K562 (cell line): Measurements from ENCODE around the gene FAM177B. TPM values are rescaled to one million over a fixed set of nuclear protein-coding genes. Genes with fewer than 3 reads are reported as not detected.
"Not testable (repeated sequence)": the region's sequence is repeated elsewhere in the genome, so short reads cannot be mapped to it uniquely, and the experiment has no call there.

Experiments
- ATAC-seq: fragments of 200-7000 bp; cut with Tn5 transposase; 3 replicates; pipeline ENCODE4 v1.9.1; 2020; ENCODE audit warnings: moderate library complexity
- BruUV-seq: library from RNA; stranded (reverse); fragments of 400-500 nt; replicated peaks from 2 replicates; lab custom pipeline; 2021; lab: Mats Ljungman, UMichigan
- CTCF ChIA-PET: fragments of 300-600 bp; formaldehyde crosslinking; extraction: SDS; loops from one replicate; lab custom pipeline; 2021; ENCODE audit warnings: low intra/inter-chr PET ratio; lab: Yijun Ruan, JAX
- POLR2A ChIA-PET: fragments of 300-600, 350-650 bp; sonication (Branson Sonifier 250); formaldehyde crosslinking; extraction: SDS; loops from one replicate; lab custom pipeline; 2021; ENCODE audit warnings: antibody characterized with exemption, inconsistent platforms; lab: Yijun Ruan, JAX
- DNase-seq, 4 experiments: peaks; one replicate each; pipeline versions ENCODE4 v3.0.0 to v3.0.0-alpha.2; 2011 to 2018; ENCODE audit warnings: low spot score in 3 of 4, mixed read lengths in 3 of 4; ENCODE audit errors: extremely low read depth in 1 of 4
- FAIRE-seq: peaks from 2 replicates; lab custom pipeline; 2011; peaks lifted over from hg19 to GRCh38; lab: Jason Lieb, UNC
- H2AFZ ChIP-seq: 2 replicates; pipeline ENCODE4 v1.6.0; 2011; ENCODE audit warnings: low read depth, low read length, control low read depth, inconsistent platforms
- H3K27ac ChIP-seq: fragments of 200-600 bp; 3 replicates; pipeline ENCODE4 v1.8.0; 2011; ENCODE audit warnings: low read depth, mild to moderate bottlenecking, control low read depth, inconsistent platforms, low read length, moderate library complexity, mixed read lengths; ENCODE audit errors: extremely low read depth
- H3K27me3 ChIP-seq, 2 experiments: fragments of 300-600 bp in 1 of 2; 2 replicates in 1 of 2; 3 replicates in 1 of 2; pipeline versions ENCODE4 v1.6.0 to v1.8.0; 2011; ENCODE audit warnings: inconsistent platforms in 2 of 2, low read length in 2 of 2, mild to moderate bottlenecking in 1 of 2, mixed read lengths in 1 of 2, moderate library complexity in 1 of 2; ENCODE audit not compliant: control insufficient read depth in 2 of 2, insufficient read depth in 2 of 2
- H3K36me3 ChIP-seq: fragments of 300-600 bp; 3 replicates; pipeline ENCODE4 v1.8.0; 2011; ENCODE audit warnings: mild to moderate bottlenecking, low read length, inconsistent platforms; ENCODE audit not compliant: control insufficient read depth, insufficient read depth
- H3K4me1 ChIP-seq, 2 experiments: fragments of 200-600 bp in 1 of 2; replicated peaks in 1 of 2; 2 replicates in 1 of 2; 3 replicates in 1 of 2; pipeline versions ENCODE4 v1.5.1 to v1.8.0; 2011; ENCODE audit warnings: inconsistent platforms in 2 of 2, low read length in 2 of 2, mild to moderate bottlenecking in 1 of 2, mixed read lengths in 1 of 2, moderate library complexity in 1 of 2; ENCODE audit not compliant: control insufficient read depth in 2 of 2, insufficient read depth in 2 of 2
- H3K4me2 ChIP-seq: 2 replicates; pipeline ENCODE4 v1.6.1; 2011; ENCODE audit warnings: low read length, control low read depth, inconsistent platforms, mixed read lengths; ENCODE audit not compliant: insufficient read depth
- H3K4me3 ChIP-seq: fragments of 200-600 bp; sonication (generic), shearing (Covaris generic); 2 replicates; pipeline ENCODE4 v1.5.1; 2016; ENCODE audit warnings: control low read depth, inconsistent platforms
- H3K79me2 ChIP-seq: fragments of 200-600 bp; 3 replicates; pipeline ENCODE4 v1.8.0; 2011; ENCODE audit warnings: low read length, inconsistent platforms; ENCODE audit not compliant: control insufficient read depth, insufficient read depth
- H3K9ac ChIP-seq, 2 experiments: 2 replicates each; pipeline versions ENCODE4 v1.6.0 to v1.6.1; 2011; ENCODE audit warnings: low read depth in 2 of 2, low read length in 2 of 2, control low read depth in 1 of 2, inconsistent platforms in 1 of 2, mild to moderate bottlenecking in 1 of 2, mixed read lengths in 1 of 2; ENCODE audit not compliant: insufficient read depth in 1 of 2
- H3K9me1 ChIP-seq: one replicate; pipeline ENCODE4 v1.6.0; 2011; ENCODE audit warnings: inconsistent platforms, mild to moderate bottlenecking, low read length, moderate library complexity; ENCODE audit not compliant: control insufficient read depth, insufficient read depth
- H3K9me3 ChIP-seq: replicated peaks from 2 replicates; pipeline ENCODE4 v1.5.1; 2011; ENCODE audit warnings: low read depth, low read length, inconsistent platforms; ENCODE audit not compliant: control insufficient read depth, insufficient read depth
- H4K20me1 ChIP-seq: replicated peaks from 2 replicates; pipeline ENCODE4 v1.6.1; 2011; ENCODE audit warnings: low read length, inconsistent platforms, mixed read lengths; ENCODE audit not compliant: control insufficient read depth, insufficient read depth
- RBM25 ChIP-seq: fragments of 200-400 bp; formaldehyde crosslinking; IDR thresholded peaks from 2 replicates; pipeline ENCODE4 v1.6.1; 2018; ENCODE audit warnings: low read length, low read depth, moderate library complexity; ENCODE audit not compliant: severe bottlenecking
- TAF7 ChIP-seq: fragments of 450-650 bp; IDR thresholded peaks from 2 replicates; pipeline ENCODE4 v1.6.1; 2016; ENCODE audit warnings: missing genetic modification characterization, missing compliant biosample characterization
- ZNF146 ChIP-seq: IDR thresholded peaks from one replicate; pipeline ENCODE4 v1.6.1; 2018; ENCODE audit warnings: missing compliant biosample characterization; ENCODE audit not compliant: unreplicated experiment
- WGBS: fragments of 100-300 bp; shearing (Covaris generic); methylation state at CpG from one replicate; pipeline ENCODE4 v1.1.6; 2016; ENCODE audit warnings: low coverage, mixed read lengths; ENCODE audit not compliant: insufficient coverage; ENCODE audit errors: missing lambda C conversion rate; 5-methylcytosine and 5-hydroxymethylcytosine counted together
- in situ Hi-C: fragments of 300-500 bp; cut with MboI; formaldehyde crosslinking; loops from 4 replicates; pipeline ENCODE4 v1.15.0; 2018; ENCODE audit warnings: inconsistent platforms, mixed read lengths
- intact Hi-C: fragments of 100-400 bp; cut with micrococcal nuclease; formaldehyde crosslinking; loops from 2 replicates; pipeline ENCODE4 v1.14.2; 2022
- polyA plus RNA-seq, 8 experiments: library from polyadenylated mRNA; depleted of rRNA in 4 of 8; stranded (reverse) in 5 of 8; unstranded in 3 of 8; fragments of >200 nt; fragmentation: Nextera tagmentation in 2 of 8; fragmentation: Illumina TruSeq in 1 of 8; extraction: Ambion mirVana in 2 of 8; extraction: Trizol in 1 of 8; gene quantifications; 2 replicates each; pipeline versions ENCODE4 v1.2.1 to v1.2.3, GENCODE V29; 2011 to 2014; ENCODE audit warnings: inconsistent platforms in 1 of 8, missing spikeins in 1 of 8
- total RNA-seq, 7 experiments: library from RNA; depleted of rRNA in 6 of 7; stranded (reverse); fragments of >200 nt in 6 of 7; fragmentation: Illumina TruSeq in 2 of 7; extraction: Trizol in 2 of 7; gene quantifications; 2 replicates each; pipeline versions ENCODE4 v1.2.1 to v1.2.3, GENCODE V29; 2011 to 2021; ENCODE audit warnings: low replicate concordance in 1 of 7
- TF ChIP-seq, protein P1 (sequence below): fragments of 450-650 bp; IDR thresholded peaks from 2 replicates; pipeline ENCODE4 v1.6.1; 2017; ENCODE audit warnings: antibody characterized with exemption

Gene FAM177B
- total and polyA plus RNA-seq, 9 of the 15 experiments (the other 6 are each of a cell fraction or from before 2014, with no cell fraction given), result not detected

- H3K9ac ChIP-seq, H4K20me1 ChIP-seq, CTCF ChIA-PET, BruUV-seq, ATAC-seq, FAIRE-seq, H3K9me1 ChIP-seq, H3K36me3 ChIP-seq, H3K9me3 ChIP-seq, H3K27ac ChIP-seq, H3K4me1 ChIP-seq, H3K4me3 ChIP-seq, POLR2A ChIA-PET, in situ Hi-C loops, H2AFZ ChIP-seq, H3K27me3 ChIP-seq, H3K79me2 ChIP-seq, DNase-seq, intact Hi-C loops, H3K4me2 ChIP-seq: not testable (repeated sequence)
- WGBS, result 2% methylated on average over 3 of the region's 4 CpGs
- TF ChIP-seq ZNF146, result peak; percentile 74
- TF ChIP-seq RBM25, result peak; percentile 30
These were observed 25.2 kb downstream of the FAM177B start for GRCh38 chr1:222762178-222762577.

DNA sequence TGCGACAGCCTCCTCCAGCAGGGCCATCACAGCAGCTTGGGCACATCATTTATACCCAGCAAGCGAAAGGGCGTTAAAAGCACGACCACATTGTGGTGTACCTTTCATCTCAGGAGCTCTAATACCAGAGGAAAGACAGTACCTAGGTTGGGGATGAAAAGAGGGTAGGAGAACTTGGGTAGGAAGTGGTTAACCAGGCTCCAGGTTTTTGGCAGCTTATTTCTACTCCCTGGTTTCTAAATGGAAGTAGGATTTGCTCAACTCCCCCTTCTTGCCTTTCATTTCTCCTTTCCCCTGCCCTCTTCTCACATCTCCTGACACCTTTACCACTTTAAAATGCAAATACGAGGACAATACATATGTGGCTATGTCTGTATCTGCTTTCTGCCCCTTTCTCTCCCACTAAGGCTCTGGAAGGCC, 30.2 kb downstream of the FAM177B start:
- no peaks in the 10 kb centered on the region for H3K9me1 ChIP-seq
- ATAC-seq (no peak), FAIRE-seq (no peak), DNase-seq (no peak)
- intact Hi-C loops (no loop called here), in situ Hi-C loops (no loop called here)
- WGBS, result 1% methylated on average over 5 of the region's 5 CpGs
- no peak overlapping the region for H3K27ac ChIP-seq
- no peaks in the 10 kb centered on the region for H3K79me2 ChIP-seq
- H3K4me2 ChIP-seq, result no peak overlapping the region
- H3K27me3 ChIP-seq, result no peaks in the 10 kb centered on the region
- H3K9me3 ChIP-seq, result no peaks in the 10 kb centered on the region
- TF ChIP-seq TAF7 (tag), result no peak
- TF ChIP-seq, protein P1, sequence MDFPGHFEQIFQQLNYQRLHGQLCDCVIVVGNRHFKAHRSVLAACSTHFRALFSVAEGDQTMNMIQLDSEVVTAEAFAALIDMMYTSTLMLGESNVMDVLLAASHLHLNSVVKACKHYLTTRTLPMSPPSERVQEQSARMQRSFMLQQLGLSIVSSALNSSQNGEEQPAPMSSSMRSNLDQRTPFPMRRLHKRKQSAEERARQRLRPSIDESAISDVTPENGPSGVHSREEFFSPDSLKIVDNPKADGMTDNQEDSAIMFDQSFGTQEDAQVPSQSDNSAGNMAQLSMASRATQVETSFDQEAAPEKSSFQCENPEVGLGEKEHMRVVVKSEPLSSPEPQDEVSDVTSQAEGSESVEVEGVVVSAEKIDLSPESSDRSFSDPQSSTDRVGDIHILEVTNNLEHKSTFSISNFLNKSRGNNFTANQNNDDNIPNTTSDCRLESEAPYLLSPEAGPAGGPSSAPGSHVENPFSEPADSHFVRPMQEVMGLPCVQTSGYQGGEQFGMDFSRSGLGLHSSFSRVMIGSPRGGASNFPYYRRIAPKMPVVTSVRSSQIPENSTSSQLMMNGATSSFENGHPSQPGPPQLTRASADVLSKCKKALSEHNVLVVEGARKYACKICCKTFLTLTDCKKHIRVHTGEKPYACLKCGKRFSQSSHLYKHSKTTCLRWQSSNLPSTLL, result no peak
- H2AFZ ChIP-seq, result no peak overlapping the region
- H3K9ac ChIP-seq, result no peak overlapping the region
- POLR2A ChIA-PET, result no interaction called here
- CTCF ChIA-PET, result no interaction called here
- BruUV-seq, result no TSS peak
- H3K4me1 ChIP-seq, result no peaks in the 10 kb centered on the region
- no peak overlapping the region for H3K4me3 ChIP-seq
- no peaks in the 10 kb centered on the region for H3K36me3 ChIP-seq
- no peaks in the 10 kb centered on the region for H4K20me1 ChIP-seq
